ENCODE measurements around the gene NLGN1.
"Not testable (repeated sequence)": the region's sequence is repeated elsewhere in the genome, so short reads cannot be mapped to it uniquely, and the experiment has no call there.

The NLGN1 gene

GRCh38 chr3:174229916-174230315, 832.4 kb downstream of the NLGN1 start:
- TF ChIP-seq POLR2A (IDR thresholded peaks at IDR 0.05; ENCODE audit: extremely low read depth, insufficient read length) (no peak), MYC (IDR thresholded peaks at IDR 0.05; ENCODE audit: low read depth, low read length) (no peak), CTCF (IDR thresholded peaks at IDR 0.05; ENCODE audit: low read depth, low read length) (no peak), MAX (IDR thresholded peaks at IDR 0.05; ENCODE audit: low read depth, low read length) (no peak)
- DNase-seq (ENCODE audit: low read depth), result no peak
- no peak overlapping the region for H3K4me3 ChIP-seq (ENCODE audit: low read depth, low read length)

- not testable (repeated sequence) for H3K4me3 ChIP-seq (ENCODE audit: low read depth, low read length); DNase-seq (ENCODE audit: low read depth)
Observed at GRCh38 chr3:174232028-174232657, 834.6 kb downstream of the NLGN1 start.

GRCh38 chr3:174232658-174233429, 835.3 kb downstream of the NLGN1 start:
- TF ChIP-seq POLR2A (IDR thresholded peaks at IDR 0.05; ENCODE audit: extremely low read depth, insufficient read length), result no peak
- DNase-seq (ENCODE audit: low read depth), result no peak
- H3K4me3 ChIP-seq (ENCODE audit: low read depth, low read length), result no peak overlapping the region

GRCh38 chr3:174233511-174233910, 836.0 kb downstream of the NLGN1 start:
- no peak overlapping the region for H3K4me3 ChIP-seq (ENCODE audit: low read depth, low read length)
- no peak for TF ChIP-seq POLR2A (IDR thresholded peaks at IDR 0.05; ENCODE audit: extremely low read depth, insufficient read length)
- TF ChIP-seq MYC (IDR thresholded peaks at IDR 0.05; ENCODE audit: low read depth, low read length), result no peak
- no peak for TF ChIP-seq CTCF (IDR thresholded peaks at IDR 0.05; ENCODE audit: low read depth, low read length)
- TF ChIP-seq MAX (IDR thresholded peaks at IDR 0.05; ENCODE audit: low read depth, low read length), result no peak
- no peak for DNase-seq (ENCODE audit: low read depth)

- H3K4me3 ChIP-seq (ENCODE audit: low read depth, low read length), result no peak overlapping the region
- no peak for TF ChIP-seq MYC (IDR thresholded peaks at IDR 0.05; ENCODE audit: low read depth, low read length)
- TF ChIP-seq POLR2A (IDR thresholded peaks at IDR 0.05; ENCODE audit: extremely low read depth, insufficient read length), result no peak
- no peak for TF ChIP-seq MAX (IDR thresholded peaks at IDR 0.05; ENCODE audit: low read depth, low read length)
- DNase-seq (ENCODE audit: low read depth), result no peak
Observed at GRCh38 chr3:174242311-174243041, 844.9 kb downstream of the NLGN1 start.

GRCh38 chr3:174243171-174243570, 845.6 kb downstream of the NLGN1 start:
- TF ChIP-seq POLR2A (IDR thresholded peaks at IDR 0.05; ENCODE audit: extremely low read depth, insufficient read length), result no peak
- TF ChIP-seq MAX (IDR thresholded peaks at IDR 0.05; ENCODE audit: low read depth, low read length), result no peak
- no peak for TF ChIP-seq CTCF (IDR thresholded peaks at IDR 0.05; ENCODE audit: low read depth, low read length)
- no peak for TF ChIP-seq MYC (IDR thresholded peaks at IDR 0.05; ENCODE audit: low read depth, low read length)
- no peak for DNase-seq (ENCODE audit: low read depth)
- H3K4me3 ChIP-seq (ENCODE audit: low read depth, low read length), result no peak overlapping the region

- H3K4me3 ChIP-seq (ENCODE audit: low read depth, low read length), result no peak overlapping the region
- TF ChIP-seq CTCF (IDR thresholded peaks at IDR 0.05; ENCODE audit: low read depth, low read length) (no peak), MYC (IDR thresholded peaks at IDR 0.05; ENCODE audit: low read depth, low read length) (no peak), MAX (IDR thresholded peaks at IDR 0.05; ENCODE audit: low read depth, low read length) (no peak), POLR2A (IDR thresholded peaks at IDR 0.05; ENCODE audit: extremely low read depth, insufficient read length) (no peak)
- DNase-seq (ENCODE audit: low read depth), result no peak
Observed at GRCh38 chr3:174247687-174248152, 850.2 kb downstream of the NLGN1 start.

Measured in NB4 (cell line).